Ovary (tissue), 3 donors: ENCODE results near the gene NPIPA3.

Experiments used
- CTCF ChIP-seq, 3 donors: fragments of 450-650 bp in 2 of 3; fragments of 200-600 bp in 1 of 3; IDR thresholded peaks; one replicate each; pipeline versions ENCODE4 v1.5.1 to v1.8.0; 2016 to 2022; ENCODE audit warnings: antibody characterized with exemption in 3 of 3, mild to moderate bottlenecking in 1 of 3
- POLR2A ChIP-seq: fragments of 450-650 bp; IDR thresholded peaks from one replicate; pipeline ENCODE4 v1.6.1; 2017; ENCODE audit warnings: antibody characterized with exemption, mild to moderate bottlenecking, moderate library complexity
- donor health status: DM: no; HTN: no; CAD: no.

- TF ChIP-seq CTCF (IDR thresholded peaks at IDR 0.05) (no peak), POLR2A (no peak)
These were observed 33.4 kb upstream of the NPIPA3 start for GRCh38 chr16:14669776-14670175.
